Stimulated activated CD4-positive, alpha-beta T cell treated with anti-CD3 and anti-CD28 coated beads, Interleukin-12 subunit alpha, Interleukin-12 subunit beta, amount 100 ng/mL, for 48 hours (primary cell): Measurements from ENCODE around the gene GTPBP10.
"Not testable (repeated sequence)": the region's sequence is repeated elsewhere in the genome, so short reads cannot be mapped to it uniquely, and the experiment has no call there.

Experiments
- DNase-seq, 3 donors: peaks; one replicate each; pipeline ENCODE4 v3.0.0-alpha.2; 2020; ENCODE audit warnings: low read depth in 2 of 3, low spot score in 1 of 3

The GTPBP10 gene

GRCh38 chr7:90350032-90350431, 3.5 kb downstream of the GTPBP10 start:
- not testable (repeated sequence) for DNase-seq

GRCh38 chr7:90351987-90352386, 5.5 kb downstream of the GTPBP10 start:
- no peak for DNase-seq

GRCh38 chr7:90383422-90383821, 36.9 kb downstream of the GTPBP10 start:
- no peak for DNase-seq

- no peak for DNase-seq
These were observed 37.3 kb downstream of the GTPBP10 start for GRCh38 chr7:90383861-90384260.

GRCh38 chr7:90384433-90384832, 37.9 kb downstream of the GTPBP10 start:
- DNase-seq = no peak

GRCh38 chr7:90387470-90388240, 41.1 kb downstream of the GTPBP10 start:
- no peak for DNase-seq

- no peak for DNase-seq
These were observed 44.4 kb downstream of the GTPBP10 start for GRCh38 chr7:90390926-90391325.

GRCh38 chr7:90391488-90391887, 45.0 kb downstream of the GTPBP10 start:
- DNase-seq = no peak

GRCh38 chr7:90396420-90396819, 49.9 kb downstream of the GTPBP10 start:
- DNase-seq = no peak

- DNase-seq = no peak
These were observed 55.5 kb downstream of the GTPBP10 start for GRCh38 chr7:90401989-90402388.

- no peak for DNase-seq
These were observed 56.3 kb downstream of the GTPBP10 start for GRCh38 chr7:90402785-90403173.

- DNase-seq = peak; percentile 63 to 69 (median 68)
These were observed 56.9 kb downstream of the GTPBP10 start, which contains the start of gene CLDN12 for GRCh38 chr7:90403174-90404113. Gene CLDN12, plus strand, starts transcription at chr7:90403461. Its CDS starts 9,216 bp downstream, at chr7:90412677.

- no peak for DNase-seq
These were observed 58.3 kb downstream of the GTPBP10 start for GRCh38 chr7:90404777-90405176.

- no peak for DNase-seq
These were observed 60.9 kb downstream of the GTPBP10 start for GRCh38 chr7:90407484-90407821.

GRCh38 chr7:90408142-90408541, 61.6 kb downstream of the GTPBP10 start:
- no peak for DNase-seq

GRCh38 chr7:90409667-90410066, 63.2 kb downstream of the GTPBP10 start:
- DNase-seq = no peak

- DNase-seq = no peak
These were observed 65.0 kb downstream of the GTPBP10 start for GRCh38 chr7:90411510-90411909.

GRCh38 chr7:90412458-90413184, 66.1 kb downstream of the GTPBP10 start:
- DNase-seq = no peak

- no peak for DNase-seq
These were observed 66.6 kb downstream of the GTPBP10 start for GRCh38 chr7:90413185-90413528.

GRCh38 chr7:90421651-90422050, 75.1 kb downstream of the GTPBP10 start:
- DNase-seq = no peak

- DNase-seq = peak in 1 of 3 donors; percentile 8
These were observed 78.2 kb downstream of the GTPBP10 start for GRCh38 chr7:90424720-90425119.

- DNase-seq = no peak
These were observed 78.9 kb downstream of the GTPBP10 start for GRCh38 chr7:90425376-90425775.
